Neural cell (in vitro differentiated cells): ENCODE measurements around the gene ARMC9. TPM values are rescaled to one million over a fixed set of nuclear protein-coding genes. Genes with fewer than 3 reads are reported as not detected.

Source experiments
- H2AFZ ChIP-seq: fragments of 200-600, 300-800 bp; sonication (generic), shearing (Covaris generic); 2 replicates; pipeline ENCODE4 v1.6.0; 2014; ENCODE audit warnings: low read depth, mild to moderate bottlenecking, antibody characterized with exemption, low read length, moderate library complexity
- H3F3A ChIP-seq: fragments of 200-600 bp; shearing (Covaris generic); 2 replicates; pipeline ENCODE4 v1.6.1; 2016; ENCODE audit warnings: mild to moderate bottlenecking, moderate library complexity, mixed read lengths, antibody characterized with exemption, low read length; ENCODE audit not compliant: insufficient read depth, poor library complexity, severe bottlenecking
- H3K27ac ChIP-seq: fragments of 200-600, 300-800 bp; sonication (generic), shearing (Covaris generic); 2 replicates; pipeline ENCODE4 v1.5.1; 2014; ENCODE audit warnings: mild to moderate bottlenecking, low read length, moderate library complexity
- H3K27me3 ChIP-seq: fragments of 300-800, 200-600 bp; sonication (generic), shearing (Covaris generic); 2 replicates; pipeline ENCODE4 v1.6.0; 2014; ENCODE audit warnings: mild to moderate bottlenecking, low read depth, low read length, moderate library complexity; ENCODE audit not compliant: insufficient read depth
- H3K36me3 ChIP-seq: fragments of 300-800, 200-600 bp; sonication (generic), shearing (Covaris generic); 2 replicates; pipeline ENCODE4 v1.5.1; 2014; ENCODE audit warnings: mild to moderate bottlenecking, antibody characterized with exemption, low read length, moderate library complexity; ENCODE audit not compliant: insufficient read depth
- H3K4me2 ChIP-seq: fragments of 300-800, 200-600 bp; sonication (generic), shearing (Covaris generic); 2 replicates; pipeline ENCODE4 v1.6.0; 2014; ENCODE audit warnings: mild to moderate bottlenecking, low read length
- H3K4me3 ChIP-seq: fragments of 300-800, 200-600 bp; sonication (generic), shearing (Covaris generic); 2 replicates; pipeline ENCODE4 v1.5.1; 2014; ENCODE audit warnings: mild to moderate bottlenecking, low read length, moderate library complexity
- H3K79me2 ChIP-seq: fragments of 200-600 bp; shearing (Covaris generic); replicated peaks from 2 replicates; pipeline ENCODE4 v1.6.0; 2014; ENCODE audit warnings: mild to moderate bottlenecking, low read length, moderate library complexity; ENCODE audit not compliant: insufficient read depth
- H3K9ac ChIP-seq: fragments of 300-800, 200-600 bp; sonication (generic), shearing (Covaris generic); 2 replicates; pipeline ENCODE4 v1.6.1; 2016; ENCODE audit warnings: mild to moderate bottlenecking, low read length, mixed read lengths
- H3K9me2 ChIP-seq: fragments of 200-600 bp; shearing (Covaris generic); 2 replicates; pipeline ENCODE4 v1.6.1; 2016; ENCODE audit warnings: mild to moderate bottlenecking, low read length, mixed read lengths; ENCODE audit not compliant: insufficient read depth
- H3K9me3 ChIP-seq: fragments of 200-600, 300-800 bp; sonication (generic), shearing (Covaris generic); 2 replicates; pipeline ENCODE4 v1.6.1; 2016; ENCODE audit warnings: mild to moderate bottlenecking, mixed run types, low read length, moderate library complexity, mixed read lengths
- H4K20me1 ChIP-seq: fragments of 200-600 bp; shearing (Covaris generic); 2 replicates; pipeline ENCODE4 v1.6.1; 2016; ENCODE audit warnings: mild to moderate bottlenecking, mixed run types; ENCODE audit not compliant: insufficient read depth
- CTCF ChIP-seq: fragments of 450-650 bp; IDR thresholded peaks from 2 replicates; pipeline ENCODE4 v1.5.1; 2014; ENCODE audit warnings: antibody characterized with exemption, mild to moderate bottlenecking, moderate library complexity; ENCODE audit not compliant: poor library complexity, severe bottlenecking
- EP300 ChIP-seq: fragments of 450-650 bp; conservative IDR thresholded peaks from 2 replicates; pipeline ENCODE4 v1.6.1; 2014; ENCODE audit warnings: antibody characterized with exemption, mild to moderate bottlenecking, moderate library complexity; ENCODE audit not compliant: poor library complexity, severe bottlenecking
- EZH2 ChIP-seq: fragments of 200-600, 300-800 bp; shearing (Covaris generic), sonication (generic); IDR thresholded peaks from 2 replicates; pipeline ENCODE4 v1.6.1; 2014; ENCODE audit warnings: antibody characterized with exemption, low read length, borderline replicate concordance, mild to moderate bottlenecking; ENCODE audit not compliant: insufficient read depth, poor library complexity, severe bottlenecking
- MXI1 ChIP-seq: fragments of 450-650 bp; conservative IDR thresholded peaks from 2 replicates; pipeline ENCODE4 v1.6.1; 2014; ENCODE audit warnings: antibody characterized with exemption, mild to moderate bottlenecking; ENCODE audit not compliant: poor library complexity, severe bottlenecking
- POLR2AphosphoS5 ChIP-seq: IDR thresholded peaks from 2 replicates; pipeline ENCODE4 v1.6.1; 2012
- RAD21 ChIP-seq: fragments of 450-650 bp; conservative IDR thresholded peaks from 2 replicates; pipeline ENCODE4 v1.6.1; 2014; ENCODE audit warnings: antibody characterized with exemption, mild to moderate bottlenecking, moderate library complexity
- SMC3 ChIP-seq: fragments of 450-650 bp; conservative IDR thresholded peaks from 2 replicates; pipeline ENCODE4 v1.6.1; 2014; ENCODE audit warnings: antibody characterized with exemption, mild to moderate bottlenecking, moderate library complexity; ENCODE audit not compliant: poor library complexity
- TAF1 ChIP-seq: IDR thresholded peaks from 2 replicates; pipeline ENCODE4 v1.6.1; 2012; ENCODE audit warnings: low read depth
- polyA plus RNA-seq: library from polyadenylated mRNA; depleted of rRNA; stranded (reverse); fragments of >200 nt; gene quantifications from 2 replicates; pipeline ENCODE4 v1.2.3, GENCODE V29; 2014
- TF ChIP-seq, protein P1 (sequence below): IDR thresholded peaks from 2 replicates; pipeline ENCODE4 v1.6.1; 2012; ENCODE audit warnings: borderline replicate concordance

Gene ARMC9
- polyA plus RNA-seq, 1 donor from 2014 or later, result 13.9 TPM

DNA sequence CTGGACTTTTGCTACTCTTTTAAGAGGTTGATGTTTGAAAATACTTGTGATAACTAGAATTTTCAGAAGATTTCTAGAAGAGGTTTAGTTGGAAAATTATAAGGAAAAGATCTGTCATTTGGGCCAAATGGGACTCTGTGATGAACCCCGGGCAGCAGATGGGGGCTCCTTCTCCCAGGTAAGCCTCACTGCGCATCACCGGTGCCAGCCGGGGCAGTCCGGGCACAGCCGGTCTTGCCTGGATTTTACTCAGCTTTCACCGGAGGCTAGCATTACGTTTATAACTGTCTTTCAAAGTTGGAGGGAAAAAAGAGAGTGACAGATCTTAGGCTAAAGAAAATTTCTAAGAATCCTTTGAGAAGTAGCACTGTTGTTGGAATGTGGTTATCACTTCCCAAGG is 99.7 kb downstream of the ARMC9 start:
- TF ChIP-seq EZH2, result no peak
- no peak for TF ChIP-seq MXI1
- TF ChIP-seq RAD21, result no peak
- TF ChIP-seq, protein P1, sequence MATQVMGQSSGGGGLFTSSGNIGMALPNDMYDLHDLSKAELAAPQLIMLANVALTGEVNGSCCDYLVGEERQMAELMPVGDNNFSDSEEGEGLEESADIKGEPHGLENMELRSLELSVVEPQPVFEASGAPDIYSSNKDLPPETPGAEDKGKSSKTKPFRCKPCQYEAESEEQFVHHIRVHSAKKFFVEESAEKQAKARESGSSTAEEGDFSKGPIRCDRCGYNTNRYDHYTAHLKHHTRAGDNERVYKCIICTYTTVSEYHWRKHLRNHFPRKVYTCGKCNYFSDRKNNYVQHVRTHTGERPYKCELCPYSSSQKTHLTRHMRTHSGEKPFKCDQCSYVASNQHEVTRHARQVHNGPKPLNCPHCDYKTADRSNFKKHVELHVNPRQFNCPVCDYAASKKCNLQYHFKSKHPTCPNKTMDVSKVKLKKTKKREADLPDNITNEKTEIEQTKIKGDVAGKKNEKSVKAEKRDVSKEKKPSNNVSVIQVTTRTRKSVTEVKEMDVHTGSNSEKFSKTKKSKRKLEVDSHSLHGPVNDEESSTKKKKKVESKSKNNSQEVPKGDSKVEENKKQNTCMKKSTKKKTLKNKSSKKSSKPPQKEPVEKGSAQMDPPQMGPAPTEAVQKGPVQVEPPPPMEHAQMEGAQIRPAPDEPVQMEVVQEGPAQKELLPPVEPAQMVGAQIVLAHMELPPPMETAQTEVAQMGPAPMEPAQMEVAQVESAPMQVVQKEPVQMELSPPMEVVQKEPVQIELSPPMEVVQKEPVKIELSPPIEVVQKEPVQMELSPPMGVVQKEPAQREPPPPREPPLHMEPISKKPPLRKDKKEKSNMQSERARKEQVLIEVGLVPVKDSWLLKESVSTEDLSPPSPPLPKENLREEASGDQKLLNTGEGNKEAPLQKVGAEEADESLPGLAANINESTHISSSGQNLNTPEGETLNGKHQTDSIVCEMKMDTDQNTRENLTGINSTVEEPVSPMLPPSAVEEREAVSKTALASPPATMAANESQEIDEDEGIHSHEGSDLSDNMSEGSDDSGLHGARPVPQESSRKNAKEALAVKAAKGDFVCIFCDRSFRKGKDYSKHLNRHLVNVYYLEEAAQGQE, result no peak
- no peak for TF ChIP-seq CTCF
- TF ChIP-seq EP300, result no peak
- Histone ChIP-seq H3K4me2 (no peak overlapping the region), H3K9me2 (no peaks in the 10 kb centered on the region), H3F3A (no peaks in the 10 kb centered on the region), H2AFZ (no peak overlapping the region), H4K20me1 (no peaks in the 10 kb centered on the region), H3K27ac (no peak overlapping the region), H3K9ac (no peak overlapping the region), H3K36me3 (no peaks in the 10 kb centered on the region), H3K79me2 (no peaks in the 10 kb centered on the region), H3K27me3 (no peaks in the 10 kb centered on the region), H3K9me3 (no peaks in the 10 kb centered on the region), H3K4me3 (no peak overlapping the region)

GRCh38 chr2:231299267-231299666 is 100.8 kb downstream of the ARMC9 start:
- TF ChIP-seq POLR2AphosphoS5, result no peak
- TF ChIP-seq SMC3, result no peak
- no peak for TF ChIP-seq RAD21
- no peak for TF ChIP-seq CTCF
- no peak for TF ChIP-seq EZH2
- no peak for TF ChIP-seq EP300
- no peak for TF ChIP-seq TAF1
- TF ChIP-seq MXI1, result no peak
- TF ChIP-seq, protein P1, result no peak
- Histone ChIP-seq H3K4me3 (no peak overlapping the region), H3K27me3 (no peaks in the 10 kb centered on the region), H3K9me3 (no peaks in the 10 kb centered on the region), H3K9ac (no peak overlapping the region), H3K4me2 (no peak overlapping the region), H4K20me1 (no peaks in the 10 kb centered on the region), H3K79me2 (no peaks in the 10 kb centered on the region), H2AFZ (no peak overlapping the region), H3K27ac (no peak overlapping the region), H3K9me2 (no peaks in the 10 kb centered on the region), H3K36me3 (no peaks in the 10 kb centered on the region), H3F3A (no peaks in the 10 kb centered on the region)
